ENCODE data around the gene MS4A10.

MS4A10 gene

GRCh38 chr11:60841797-60842667, 56.9 kb downstream of the MS4A10 start, which contains the start of gene CCDC86:
Gene CCDC86, plus strand, starts transcription at chr11:60842113. Its CDS starts 12 bp downstream, at chr11:60842125.
- peak within 1 kb of the TSS; percentile 62 for H3K27ac ChIP-seq (ENCODE audit: low read depth, low read length)
- H3K4me3 ChIP-seq (ENCODE audit: low read depth, low read length), result peak within 1 kb of the TSS; percentile 89
- H3K27me3 ChIP-seq (ENCODE audit: control insufficient read depth, insufficient read depth, low read length), result no peaks in the 10 kb centered on the region
- peak within 1 kb of the TSS; percentile 88 for H3K9ac ChIP-seq (ENCODE audit: low read depth, low read length)
- peaks cover 18% of the 10 kb centered on the region for H3K4me1 ChIP-seq (ENCODE audit: control insufficient read depth, insufficient read depth, low read length)
- H3K36me3 ChIP-seq (ENCODE audit: control insufficient read depth, insufficient read depth, low read length), result peaks cover 13% of the 10 kb centered on the region; the same call in 1 of the 2 replicates
- H3K9me3 ChIP-seq (ENCODE audit: control insufficient read depth, insufficient read depth, low read length), result no peaks in the 10 kb centered on the region

GRCh38 chr11:60842668-60843600, 57.8 kb downstream of the MS4A10 start:
- H3K9ac ChIP-seq (ENCODE audit: low read depth, low read length), result peak overlapping the region; percentile 88
- no peak overlapping the region for H3K27ac ChIP-seq (ENCODE audit: low read depth, low read length)
- peaks cover 18% of the 10 kb centered on the region; the same call in 1 of the 2 replicates for H3K36me3 ChIP-seq (ENCODE audit: control insufficient read depth, insufficient read depth, low read length)
- peaks cover 18% of the 10 kb centered on the region for H3K4me1 ChIP-seq (ENCODE audit: control insufficient read depth, insufficient read depth, low read length)
- no peaks in the 10 kb centered on the region for H3K9me3 ChIP-seq (ENCODE audit: control insufficient read depth, insufficient read depth, low read length)
- H3K4me3 ChIP-seq (ENCODE audit: low read depth, low read length), result peak overlapping the region; percentile 89
- H3K27me3 ChIP-seq (ENCODE audit: control insufficient read depth, insufficient read depth, low read length), result no peaks in the 10 kb centered on the region

- Histone ChIP-seq H3K27me3 (ENCODE audit: control insufficient read depth, insufficient read depth, low read length) (no peaks in the 10 kb centered on the region), H3K36me3 (ENCODE audit: control insufficient read depth, insufficient read depth, low read length) (peaks cover 31% of the 10 kb centered on the region), H3K27ac (ENCODE audit: low read depth, low read length) (no peak overlapping the region), H3K4me3 (ENCODE audit: low read depth, low read length) (peak overlapping the region; percentile 89), H3K9me3 (ENCODE audit: control insufficient read depth, insufficient read depth, low read length) (no peaks in the 10 kb centered on the region), H3K9ac (ENCODE audit: low read depth, low read length) (no peak overlapping the region), H3K4me1 (ENCODE audit: control insufficient read depth, insufficient read depth, low read length) (peaks cover 18% of the 10 kb centered on the region)
Observed at GRCh38 chr11:60844045-60844869, 59.1 kb downstream of the MS4A10 start.

GRCh38 chr11:60844870-60845221, 59.7 kb downstream of the MS4A10 start:
- peaks cover 18% of the 10 kb centered on the region for H3K4me1 ChIP-seq (ENCODE audit: control insufficient read depth, insufficient read depth, low read length)
- H3K9ac ChIP-seq (ENCODE audit: low read depth, low read length), result no peak overlapping the region
- no peak overlapping the region for H3K27ac ChIP-seq (ENCODE audit: low read depth, low read length)
- peaks cover 37% of the 10 kb centered on the region for H3K36me3 ChIP-seq (ENCODE audit: control insufficient read depth, insufficient read depth, low read length)
- H3K27me3 ChIP-seq (ENCODE audit: control insufficient read depth, insufficient read depth, low read length), result no peaks in the 10 kb centered on the region
- no peaks in the 10 kb centered on the region for H3K9me3 ChIP-seq (ENCODE audit: control insufficient read depth, insufficient read depth, low read length)
- no peak overlapping the region for H3K4me3 ChIP-seq (ENCODE audit: low read depth, low read length)

- Histone ChIP-seq H3K27ac (ENCODE audit: low read depth, low read length) (no peak overlapping the region), H3K9me3 (ENCODE audit: control insufficient read depth, insufficient read depth, low read length) (no peaks in the 10 kb centered on the region), H3K27me3 (ENCODE audit: control insufficient read depth, insufficient read depth, low read length) (no peaks in the 10 kb centered on the region), H3K4me1 (ENCODE audit: control insufficient read depth, insufficient read depth, low read length) (peaks cover 18% of the 10 kb centered on the region), H3K4me3 (ENCODE audit: low read depth, low read length) (no peak overlapping the region), H3K36me3 (ENCODE audit: control insufficient read depth, insufficient read depth, low read length) (peaks cover 42% of the 10 kb centered on the region), H3K9ac (ENCODE audit: low read depth, low read length) (no peak overlapping the region)
Observed at GRCh38 chr11:60845338-60845737, 60.2 kb downstream of the MS4A10 start.

GRCh38 chr11:60847281-60847680, 62.1 kb downstream of the MS4A10 start:
- H3K4me3 ChIP-seq (ENCODE audit: low read depth, low read length), result no peak overlapping the region
- H3K27me3 ChIP-seq (ENCODE audit: control insufficient read depth, insufficient read depth, low read length), result no peaks in the 10 kb centered on the region; the same call in 1 of the 2 replicates
- H3K9me3 ChIP-seq (ENCODE audit: control insufficient read depth, insufficient read depth, low read length), result no peaks in the 10 kb centered on the region
- peaks cover 15% of the 10 kb centered on the region for H3K4me1 ChIP-seq (ENCODE audit: control insufficient read depth, insufficient read depth, low read length)
- H3K36me3 ChIP-seq (ENCODE audit: control insufficient read depth, insufficient read depth, low read length), result peaks cover 55% of the 10 kb centered on the region
- H3K27ac ChIP-seq (ENCODE audit: low read depth, low read length), result no peak overlapping the region
- H3K9ac ChIP-seq (ENCODE audit: low read depth, low read length), result no peak overlapping the region

GRCh38 chr11:60847896-60848295, 62.8 kb downstream of the MS4A10 start:
- peaks cover 55% of the 10 kb centered on the region for H3K36me3 ChIP-seq (ENCODE audit: control insufficient read depth, insufficient read depth, low read length)
- no peaks in the 10 kb centered on the region for H3K9me3 ChIP-seq (ENCODE audit: control insufficient read depth, insufficient read depth, low read length)
- H3K4me3 ChIP-seq (ENCODE audit: low read depth, low read length), result no peak overlapping the region
- H3K27ac ChIP-seq (ENCODE audit: low read depth, low read length), result no peak overlapping the region
- H3K9ac ChIP-seq (ENCODE audit: low read depth, low read length), result no peak overlapping the region
- peaks cover 15% of the 10 kb centered on the region for H3K4me1 ChIP-seq (ENCODE audit: control insufficient read depth, insufficient read depth, low read length)
- H3K27me3 ChIP-seq (ENCODE audit: control insufficient read depth, insufficient read depth, low read length), result peaks cover 4% of the 10 kb centered on the region

- Histone ChIP-seq H3K27me3 (ENCODE audit: control insufficient read depth, insufficient read depth, low read length) (peaks cover 12% of the 10 kb centered on the region), H3K9ac (ENCODE audit: low read depth, low read length) (no peak overlapping the region), H3K4me1 (ENCODE audit: control insufficient read depth, insufficient read depth, low read length) (peaks cover 8% of the 10 kb centered on the region), H3K4me3 (ENCODE audit: low read depth, low read length) (no peak overlapping the region), H3K27ac (ENCODE audit: low read depth, low read length) (no peak overlapping the region), H3K9me3 (ENCODE audit: control insufficient read depth, insufficient read depth, low read length) (no peaks in the 10 kb centered on the region), H3K36me3 (ENCODE audit: control insufficient read depth, insufficient read depth, low read length) (peaks cover 55% of the 10 kb centered on the region)
Observed at GRCh38 chr11:60848714-60849151, 63.6 kb downstream of the MS4A10 start.

- Histone ChIP-seq H3K4me1 (ENCODE audit: control insufficient read depth, insufficient read depth, low read length) (peaks cover 6% of the 10 kb centered on the region), H3K36me3 (ENCODE audit: control insufficient read depth, insufficient read depth, low read length) (peaks cover 48% of the 10 kb centered on the region)
Observed at GRCh38 chr11:60849641-60850520, 64.7 kb downstream of the MS4A10 start.

More at GRCh38 chr11:60849641-60850520, 64.7 kb downstream of the MS4A10 start:
- Histone ChIP-seq H3K4me3 (ENCODE audit: low read depth, low read length) (no peak overlapping the region), H3K9ac (ENCODE audit: low read depth, low read length) (no peak overlapping the region), H3K27ac (ENCODE audit: low read depth, low read length) (no peak overlapping the region), H3K27me3 (ENCODE audit: control insufficient read depth, insufficient read depth, low read length) (peaks cover 24% of the 10 kb centered on the region), H3K9me3 (ENCODE audit: control insufficient read depth, insufficient read depth, low read length) (no peaks in the 10 kb centered on the region)
